Ureter (tissue), 1 donor: ENCODE measurements around the gene PPP2R3A. TPM values are rescaled to one million over a fixed set of nuclear protein-coding genes. Genes with fewer than 3 reads are reported as not detected.

ENCODE experiments used
- DNase-seq: peaks from one replicate; pipeline ENCODE4 v3.0.0-alpha.2; 2020; ENCODE audit warnings: low spot score
- total RNA-seq: library from RNA; stranded (reverse); gene quantifications from one replicate; pipeline ENCODE4 v1.2.4, GENCODE V29; 2023
- donor health status: DM: yes; HTN: yes; CAD: no.

Gene PPP2R3A
- total RNA-seq, 1 donor from 2014 or later, result 11.0 TPM

DNA sequence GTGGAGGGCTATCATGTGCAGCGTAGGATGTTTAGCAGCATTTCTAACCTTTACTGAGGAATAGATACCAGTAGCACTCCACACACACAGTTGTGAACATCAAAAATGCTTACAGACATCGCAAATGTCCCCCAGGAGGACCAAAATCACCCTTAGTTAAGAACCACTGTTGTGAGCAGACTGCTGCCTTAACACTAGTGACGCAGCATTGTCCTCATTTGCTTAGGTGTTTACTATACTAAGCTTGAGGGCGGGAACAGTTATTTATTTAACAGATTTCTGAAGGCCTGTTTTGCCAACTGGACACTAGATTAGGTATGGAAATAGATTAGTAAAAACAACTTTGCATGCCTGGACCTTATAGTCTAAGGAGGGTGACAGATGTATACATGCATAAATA is 2.3 kb downstream of the PPP2R3A start:
- no peak for DNase-seq

DNA sequence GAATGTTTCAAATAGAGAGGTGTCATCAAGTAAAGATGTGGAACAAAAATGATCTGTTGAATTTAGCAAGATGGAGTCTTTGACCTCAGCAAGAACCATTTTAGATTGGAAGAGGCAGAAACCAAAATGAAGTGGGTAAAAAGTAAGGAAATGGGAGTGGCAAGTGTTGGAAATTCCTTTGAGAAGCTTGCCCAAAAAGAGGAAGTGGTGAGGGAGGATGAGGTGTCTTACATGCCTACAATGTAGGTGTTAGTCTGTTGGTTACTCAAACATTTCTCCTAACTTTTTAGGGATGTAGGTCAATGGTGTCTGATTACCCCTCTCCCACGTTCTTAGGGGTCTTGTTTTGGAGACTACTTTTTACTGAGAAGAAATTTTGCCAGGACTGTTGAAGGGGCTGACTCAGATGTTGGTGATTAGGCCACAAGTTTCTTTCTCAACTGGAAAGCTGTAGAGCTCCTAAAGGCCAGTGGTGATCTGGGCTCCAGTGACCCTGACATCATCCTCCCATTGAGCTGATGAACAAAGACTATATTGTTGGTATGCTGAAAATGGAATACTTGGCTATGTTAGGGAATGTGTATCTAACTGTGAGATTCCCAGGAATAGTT is 5.1 kb downstream of the PPP2R3A start:
- no peak for DNase-seq

DNA sequence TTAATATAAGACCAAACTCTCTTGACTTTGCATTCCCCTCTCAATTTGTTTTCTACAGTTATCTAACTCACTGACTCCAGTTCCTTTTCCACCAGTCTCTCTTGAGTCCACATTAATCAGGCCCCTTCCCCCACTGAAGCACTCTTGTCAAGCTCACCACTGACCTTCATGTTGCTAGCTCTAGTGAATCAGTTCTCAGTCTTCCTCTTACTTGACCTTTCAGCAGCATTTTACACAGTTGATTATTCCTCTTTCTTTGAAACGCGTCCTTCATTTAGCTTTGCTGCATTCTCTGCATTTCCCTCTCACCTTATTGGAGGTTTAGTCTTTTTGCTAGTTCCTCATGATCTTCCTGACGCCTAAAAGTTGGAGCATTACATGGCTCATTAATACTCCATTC is 8.3 kb downstream of the PPP2R3A start:
- no peak for DNase-seq

DNA sequence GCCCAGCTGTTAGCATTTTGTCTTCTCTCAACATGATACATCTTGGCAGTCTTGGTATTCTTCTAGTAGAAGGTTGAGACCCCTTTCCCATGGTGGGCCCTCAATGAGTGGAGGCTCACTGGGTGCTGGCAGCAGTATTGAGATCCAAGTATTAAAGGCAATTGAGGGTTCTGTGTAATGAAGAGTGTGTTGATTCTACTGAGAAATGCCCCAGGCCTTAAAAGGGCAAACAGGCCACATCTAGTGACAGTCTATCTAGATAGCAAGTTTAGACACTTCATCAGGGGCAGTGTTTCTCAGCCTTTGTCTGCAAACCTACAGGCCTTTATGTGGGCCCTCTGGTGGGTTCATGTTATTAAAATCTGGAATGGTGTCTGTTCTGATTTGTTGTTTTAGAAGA is 9.5 kb downstream of the PPP2R3A start:
- no peak for DNase-seq

DNA sequence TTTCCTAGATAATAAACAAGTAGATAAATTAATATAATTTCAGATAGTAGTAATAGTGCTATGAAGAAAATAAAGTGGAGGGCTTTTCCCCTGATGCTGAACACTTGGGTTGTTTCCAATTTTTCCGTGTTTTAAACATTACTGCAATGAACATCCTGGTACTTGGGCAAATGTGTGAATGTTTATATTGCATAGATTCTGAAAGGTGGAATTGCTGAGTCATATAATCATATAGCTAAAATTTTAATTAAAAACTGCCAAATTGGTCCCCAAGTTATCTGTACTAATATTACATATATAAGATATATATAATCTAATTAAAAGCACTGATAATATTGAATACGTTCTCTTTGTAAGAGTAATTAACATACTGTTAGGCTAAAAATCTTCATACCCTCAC is 10.0 kb downstream of the PPP2R3A start:
- no peak for DNase-seq

DNA sequence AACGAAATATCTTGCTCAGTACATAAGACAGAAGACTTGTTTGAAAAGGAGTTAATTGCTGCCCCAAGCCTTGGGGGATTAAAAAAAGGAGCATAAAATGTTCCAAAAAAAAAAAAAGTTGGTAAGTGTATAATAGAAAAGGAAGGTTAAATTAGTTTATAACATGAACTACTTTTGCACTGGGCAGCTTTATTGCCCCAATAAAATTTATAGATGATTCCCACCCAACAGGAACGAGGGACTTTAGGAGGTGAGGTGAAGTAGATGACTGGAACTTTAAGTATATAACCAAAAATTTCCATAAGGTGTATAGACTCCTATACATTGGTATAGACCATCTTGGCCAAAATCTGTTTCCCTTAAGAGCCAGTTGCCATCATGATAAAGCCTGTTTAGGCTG is 14.8 kb downstream of the PPP2R3A start:
- no peak for DNase-seq

DNA sequence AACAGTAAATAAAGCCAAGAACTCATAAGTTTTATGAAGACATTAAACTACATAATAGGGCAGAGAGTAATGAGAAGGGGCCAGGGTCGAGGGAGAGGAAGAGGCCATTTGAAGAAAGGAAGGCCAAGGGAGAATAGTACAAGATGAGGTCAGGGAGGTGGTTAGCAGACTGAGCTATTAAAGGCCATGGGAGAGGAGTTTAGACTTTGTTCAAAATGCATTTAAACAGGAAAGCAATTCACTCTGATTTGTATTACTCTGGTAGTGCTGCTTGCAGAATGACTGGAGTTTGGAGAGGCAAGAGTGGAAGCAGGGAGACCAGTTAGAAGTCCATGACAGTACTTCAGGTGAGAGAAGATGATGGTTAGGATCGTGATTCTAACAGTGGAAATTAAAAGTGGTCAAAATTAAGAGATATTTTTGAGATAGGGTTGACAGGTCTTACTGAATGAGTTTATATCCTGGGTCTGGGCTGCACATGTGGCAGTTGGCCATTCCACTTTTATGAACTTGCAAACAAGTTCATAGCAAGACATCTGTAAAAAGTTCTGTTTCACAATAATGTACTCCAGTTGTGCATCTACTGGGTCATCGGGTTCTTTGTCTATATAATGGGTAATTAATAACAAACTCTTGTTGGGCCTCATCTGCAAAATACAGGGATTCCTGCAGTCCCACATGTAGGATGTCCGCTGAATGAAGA is 16.3 kb downstream of the PPP2R3A start:
- DNase-seq, result no peak

DNA sequence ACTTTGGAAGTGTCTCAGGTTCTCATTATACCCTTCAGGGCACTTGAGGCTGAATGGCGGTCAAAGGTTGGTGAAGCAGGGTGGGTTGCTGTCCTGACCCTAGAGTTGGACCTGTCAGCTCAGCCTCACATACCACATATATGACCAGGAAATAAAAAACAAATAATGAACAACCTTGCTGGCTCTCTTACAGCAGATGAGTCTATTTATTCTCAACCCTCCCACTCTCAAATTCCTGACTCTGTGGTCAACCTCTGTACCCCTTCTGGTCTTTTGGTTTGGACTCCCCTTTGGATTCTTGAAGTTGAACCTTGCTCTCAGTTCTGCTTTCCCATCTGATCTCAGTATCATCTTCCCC is 16.9 kb downstream of the PPP2R3A start:
- no peak for DNase-seq

DNA sequence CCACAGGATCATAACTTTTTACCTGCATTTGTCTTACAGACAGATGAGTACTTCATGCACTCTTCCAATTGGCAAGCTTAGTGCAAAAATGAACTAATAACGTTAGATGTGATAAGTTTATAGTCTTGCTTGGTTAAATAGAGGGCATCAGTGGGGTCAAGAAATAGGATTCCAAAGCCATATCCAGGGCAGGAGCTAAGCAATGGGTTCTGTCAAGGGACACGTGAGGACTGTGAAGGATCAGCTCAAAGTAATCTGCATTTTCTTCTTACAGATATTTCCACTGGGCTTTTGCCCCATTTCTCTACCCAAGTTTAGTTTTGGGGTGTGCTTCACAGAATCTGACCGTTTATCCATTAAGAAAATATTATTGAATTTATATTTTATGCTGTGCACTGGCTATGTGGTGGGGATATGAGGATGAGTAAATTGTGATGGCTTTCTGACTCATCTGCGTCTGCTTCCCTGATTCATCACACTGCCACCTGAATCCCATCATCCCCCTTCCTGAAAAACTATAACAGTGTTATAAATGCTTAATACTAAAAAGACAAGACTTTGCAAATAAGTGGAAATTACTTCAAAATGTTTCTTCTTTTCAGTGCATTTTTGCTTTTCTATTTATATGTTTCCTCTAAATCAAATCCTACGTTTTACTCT is 17.5 kb downstream of the PPP2R3A start:
- no peak for DNase-seq

DNA sequence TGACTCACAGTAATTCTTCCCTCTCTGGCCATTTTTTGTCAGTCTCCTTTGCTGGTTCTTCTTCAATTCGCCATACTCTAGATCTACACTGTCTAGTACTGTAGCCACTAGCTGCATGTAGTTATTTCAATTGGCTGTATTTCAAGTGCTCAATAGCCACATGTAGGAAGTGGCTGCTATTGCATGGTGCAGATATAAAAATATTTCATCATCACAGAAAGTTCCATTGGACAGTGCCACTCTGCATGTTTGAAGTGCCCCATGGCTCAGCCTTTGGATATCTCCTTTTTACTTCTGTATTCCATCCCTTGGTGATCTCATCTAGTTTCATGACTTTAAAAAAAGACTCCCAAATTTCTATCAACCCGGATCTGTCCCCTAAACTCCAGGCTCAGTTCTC is 22.1 kb downstream of the PPP2R3A start:
- DNase-seq, result no peak

DNA sequence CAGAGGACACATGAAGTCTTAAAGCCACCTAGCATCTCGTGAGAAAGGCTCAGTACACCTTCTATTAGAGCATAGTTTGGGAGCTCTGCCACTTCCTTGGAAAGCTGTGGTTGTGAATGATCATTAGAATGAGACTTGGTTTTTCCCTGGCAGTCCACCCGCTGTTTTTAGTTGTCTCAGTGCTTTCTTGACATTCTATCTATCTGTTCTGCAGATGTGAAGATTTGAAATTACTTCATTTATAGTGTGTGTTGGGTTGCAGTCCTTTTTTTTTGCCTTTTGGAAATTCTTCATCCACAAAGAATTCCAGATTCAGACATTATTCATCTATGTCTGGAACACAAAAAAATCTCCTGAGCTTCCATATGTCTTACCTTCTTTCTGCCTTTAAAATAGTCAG is 23.7 kb downstream of the PPP2R3A start:
- no peak for DNase-seq

DNA sequence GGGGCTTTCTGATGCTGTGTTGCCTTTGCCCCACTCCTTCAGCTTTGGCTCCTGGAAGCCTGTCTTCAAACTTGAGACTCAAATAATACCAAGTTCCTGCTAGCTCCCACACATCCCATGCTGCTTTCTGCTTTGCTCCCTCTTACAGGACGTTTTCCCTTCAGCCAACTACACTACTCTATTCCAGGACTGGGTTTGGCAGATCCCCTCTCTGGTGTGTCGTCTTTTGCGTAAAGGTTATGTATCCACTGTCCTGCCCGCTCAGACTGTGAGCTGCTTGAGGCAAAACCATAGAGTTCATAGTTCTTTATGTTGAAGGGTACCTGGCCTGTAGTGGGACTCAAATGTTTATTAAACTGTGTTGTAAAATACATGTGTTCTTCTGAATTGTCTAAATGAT is 25.4 kb downstream of the PPP2R3A start:
- DNase-seq, result no peak

DNA sequence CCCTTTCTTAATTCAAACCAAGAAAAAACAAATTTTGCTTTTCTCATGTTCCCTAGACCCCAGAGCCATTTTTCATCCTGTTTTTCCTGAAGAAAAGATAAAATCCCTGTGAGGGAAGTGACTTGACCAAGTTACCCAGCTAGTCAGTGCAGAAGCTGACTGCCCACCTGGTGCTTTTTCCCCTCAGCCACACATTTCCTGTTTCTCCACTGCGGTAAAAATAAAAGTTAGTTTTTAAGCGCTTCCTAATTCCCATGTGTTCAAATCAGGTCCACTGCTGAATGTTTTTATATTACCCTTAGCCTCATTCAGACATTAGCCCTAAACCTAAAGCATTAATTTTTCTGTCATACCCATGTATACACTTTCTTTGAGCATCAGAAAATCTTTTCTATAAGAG is 26.1 kb downstream of the PPP2R3A start:
- DNase-seq, result no peak

DNA sequence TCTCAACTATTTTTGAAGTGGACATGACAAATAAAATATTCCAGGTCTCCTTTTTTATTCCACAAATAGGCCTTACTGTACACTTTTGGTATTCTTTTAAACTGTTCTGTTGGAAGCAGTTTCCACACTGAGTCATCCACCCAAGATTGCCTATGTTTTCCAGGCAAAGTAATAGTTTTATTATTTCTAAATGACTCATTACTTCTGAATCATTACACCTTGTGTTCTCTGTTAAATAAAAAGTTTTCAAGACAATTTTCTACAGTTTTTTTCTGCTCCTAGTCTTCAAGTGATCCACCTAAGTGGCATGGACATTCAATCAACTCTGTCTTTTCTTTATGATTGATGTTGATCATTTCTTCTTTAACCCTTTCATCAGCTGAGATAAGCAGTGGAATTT is 26.5 kb downstream of the PPP2R3A start:
- no peak for DNase-seq

DNA sequence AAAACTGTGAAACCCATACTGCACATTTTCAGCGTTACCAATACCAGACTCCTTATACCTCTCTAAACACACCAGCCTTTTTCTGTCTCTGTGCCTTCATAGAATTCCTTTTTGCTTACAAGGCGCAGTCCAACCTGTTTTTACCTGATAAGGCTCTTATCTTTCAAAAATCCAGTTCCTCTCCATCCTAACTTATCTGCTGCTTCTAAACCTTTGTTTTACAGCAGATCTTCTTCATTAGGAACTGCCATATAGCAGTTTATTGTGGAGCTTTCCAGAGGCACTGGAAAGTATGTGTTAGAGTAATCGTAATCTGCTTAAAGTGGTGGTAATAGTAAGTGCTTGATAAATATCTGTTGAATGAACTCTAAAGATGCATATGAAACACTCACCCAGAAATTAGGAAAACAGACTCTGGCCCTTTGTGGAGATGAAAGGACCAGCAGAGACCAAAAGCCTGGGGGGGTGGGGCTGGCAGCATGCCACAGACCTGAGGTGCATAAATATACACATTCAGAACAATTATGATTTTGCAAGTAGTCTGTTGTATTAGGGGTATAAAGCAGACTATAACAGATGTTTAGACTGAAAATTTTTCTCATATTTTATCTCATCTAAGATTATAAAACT is 29.3 kb downstream of the PPP2R3A start:
- no peak for DNase-seq

DNA sequence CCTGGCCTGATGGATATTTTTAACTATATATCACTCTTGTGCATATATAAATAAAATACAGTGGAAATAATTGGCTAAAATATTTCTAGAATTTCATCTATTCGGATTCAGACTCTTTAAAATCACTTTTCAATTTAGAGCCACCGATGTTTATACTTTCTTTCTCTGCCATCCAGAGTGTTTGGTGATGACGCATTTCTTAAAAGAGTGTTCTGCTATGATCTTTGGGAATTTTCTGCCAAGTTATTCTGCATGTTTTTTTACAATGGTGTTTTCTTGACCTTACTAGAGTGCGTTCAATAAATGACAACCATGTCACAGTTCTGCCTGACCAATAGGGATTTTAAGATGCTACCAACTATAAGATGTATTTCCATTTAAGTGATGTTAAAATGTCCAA is 30.2 kb downstream of the PPP2R3A start:
- no peak for DNase-seq

DNA sequence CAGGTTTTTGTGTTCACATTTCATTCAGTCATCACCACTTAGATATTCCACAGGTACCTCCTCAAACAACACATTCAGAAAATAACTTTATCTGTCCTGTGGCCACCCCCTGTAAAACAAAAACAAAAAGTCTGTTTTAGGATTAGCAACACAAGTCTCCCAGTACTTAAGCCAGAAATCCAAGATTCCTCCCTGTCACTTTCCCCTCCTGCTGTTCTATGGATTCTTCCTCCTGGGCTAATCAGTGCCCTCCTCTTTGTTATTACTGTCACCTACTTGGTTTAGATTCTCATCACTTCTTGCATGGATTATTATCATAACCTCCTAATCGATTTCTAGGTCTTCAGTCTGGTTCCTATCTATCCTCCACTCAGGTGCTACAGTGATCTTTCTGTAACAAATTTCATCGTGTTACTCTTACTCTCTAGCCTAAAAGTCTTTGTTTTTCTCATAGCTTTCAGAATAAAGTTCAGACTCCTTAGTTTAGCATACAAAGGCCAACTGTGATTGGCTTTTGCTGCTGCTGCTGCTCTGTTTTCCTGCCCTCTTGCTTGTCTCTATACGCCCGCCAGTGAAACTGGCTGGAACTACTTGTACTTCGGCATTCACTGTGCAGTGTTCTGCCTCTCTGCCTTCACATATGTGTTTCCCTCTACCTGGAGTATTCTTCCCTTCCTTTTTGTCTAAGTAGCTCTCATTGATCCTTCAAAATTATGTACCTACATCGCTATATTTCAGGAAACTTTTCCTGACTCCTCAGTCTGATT is 32.2 kb downstream of the PPP2R3A start:
- DNase-seq, result no peak

DNA sequence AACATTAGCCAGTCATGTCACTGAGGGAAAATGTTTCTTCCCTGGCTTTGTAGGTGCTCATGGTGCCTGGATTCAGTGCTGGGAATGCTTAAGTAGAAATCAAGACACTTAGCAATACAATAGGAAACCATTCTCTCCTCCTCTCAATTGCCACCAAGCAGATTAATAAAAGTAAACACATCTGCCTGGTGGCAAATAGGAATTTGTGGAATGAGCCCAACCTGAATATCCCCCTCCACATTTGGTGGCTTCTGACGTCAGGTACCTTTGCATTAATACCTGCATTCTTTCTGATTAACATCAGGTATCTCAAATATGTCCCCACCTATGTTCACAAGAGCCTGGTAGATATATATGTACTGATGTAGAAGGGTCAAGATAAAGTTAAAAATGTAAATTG is 42.7 kb downstream of the PPP2R3A start:
- no peak for DNase-seq

DNA sequence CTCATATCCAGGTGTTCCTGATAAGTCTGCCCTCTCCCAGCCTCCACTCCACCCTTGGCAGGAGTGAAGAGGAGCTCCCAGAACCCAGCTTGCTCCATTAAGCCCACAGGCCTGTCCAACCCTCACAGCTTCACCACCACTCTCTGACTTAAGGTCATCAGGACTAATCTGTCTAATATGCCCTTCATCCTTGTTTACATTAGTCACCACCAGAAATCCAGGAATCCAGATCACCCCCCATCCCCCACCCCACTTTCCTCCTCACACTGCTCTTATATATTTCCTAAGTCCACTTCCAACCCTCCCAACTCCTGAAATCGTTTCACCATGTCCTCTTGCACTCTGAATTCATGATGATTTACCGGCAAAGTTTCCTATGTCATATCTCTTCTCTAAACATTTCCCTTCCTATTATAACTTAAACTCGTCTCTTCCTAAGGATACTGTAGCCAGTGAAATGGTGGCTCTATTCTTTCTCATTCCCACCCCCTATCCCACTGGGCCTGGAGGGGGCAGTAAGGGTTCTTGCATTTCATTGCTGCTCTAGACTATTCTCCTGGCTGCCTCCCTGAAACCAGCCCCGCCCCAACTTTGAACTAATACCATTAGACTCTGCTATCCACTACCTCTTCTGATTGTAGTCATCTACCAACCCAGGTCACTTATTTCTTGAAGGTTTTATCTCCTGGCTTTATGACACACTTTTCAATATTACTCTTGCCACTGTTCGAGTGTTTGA is 43.4 kb downstream of the PPP2R3A start:
- no peak for DNase-seq

DNA sequence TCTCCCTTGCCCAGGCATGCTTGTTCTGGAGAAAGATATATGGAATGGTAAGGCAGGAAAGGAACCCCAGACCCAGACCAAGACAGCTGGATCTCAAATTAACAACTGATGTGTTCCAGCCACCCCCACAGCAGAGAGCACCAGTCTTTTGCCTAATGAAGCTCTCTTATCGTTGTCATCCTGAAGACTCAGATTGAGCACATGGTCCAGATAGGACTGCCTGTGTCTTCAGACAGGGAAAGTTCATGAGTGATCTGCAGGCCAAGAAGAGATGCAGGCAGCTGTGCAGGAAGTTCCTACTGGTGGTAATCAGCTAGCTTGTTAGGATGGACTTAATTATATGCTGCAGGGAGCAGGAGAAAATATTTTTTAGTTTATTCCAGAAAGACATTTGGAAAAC is 53.3 kb downstream of the PPP2R3A start:
- DNase-seq, result no peak

DNA sequence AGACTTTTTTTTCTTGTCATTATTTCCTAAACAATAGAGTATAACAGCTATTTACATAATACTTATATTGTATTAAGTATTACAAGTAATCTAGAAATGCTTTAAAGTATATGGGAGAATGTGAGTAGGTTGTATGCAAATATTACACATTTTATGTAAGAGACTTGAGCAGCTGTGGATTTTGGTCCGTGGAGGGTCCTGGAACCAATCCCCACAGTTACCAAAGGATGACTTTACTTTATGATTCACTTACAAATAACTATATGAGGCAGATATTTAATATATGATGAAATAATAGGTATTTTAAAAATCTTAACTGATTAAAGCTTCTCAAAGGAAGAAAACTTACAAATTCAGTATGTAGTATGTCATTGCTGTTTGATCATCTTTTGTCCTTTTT is 56.3 kb downstream of the PPP2R3A start:
- no peak for DNase-seq
